Astrocyte (in vitro differentiated cells and primary cell): ENCODE results near the gene DIAPH1. TPM values are rescaled to one million over a fixed set of nuclear protein-coding genes. Genes with fewer than 3 reads are reported as not detected.

ENCODE experiments used
- DNase-seq: peaks from one replicate; pipeline ENCODE4 v3.0.0-alpha.2; 2010; ENCODE audit warnings: low read depth
- FAIRE-seq: peaks from 2 replicates; lab custom pipeline; 2011; peaks lifted over from hg19 to GRCh38; lab: Jason Lieb, UNC
- H2AFZ ChIP-seq: 2 replicates; pipeline ENCODE4 v1.6.0; 2012; ENCODE audit warnings: low read depth, low read length, inconsistent platforms
- H3K27ac ChIP-seq: 2 replicates; pipeline ENCODE4 v1.5.1; 2011; ENCODE audit warnings: low read depth, low read length, inconsistent platforms
- H3K27me3 ChIP-seq: 2 replicates; pipeline ENCODE4 v1.6.0; 2011; ENCODE audit warnings: low read length, inconsistent platforms; ENCODE audit not compliant: insufficient read depth
- H3K36me3 ChIP-seq: 2 replicates; pipeline ENCODE4 v1.5.1; 2011; ENCODE audit warnings: low read length, inconsistent platforms; ENCODE audit not compliant: insufficient read depth
- H3K4me1 ChIP-seq: 2 replicates; pipeline ENCODE4 v1.5.1; 2011; ENCODE audit warnings: low read length, inconsistent platforms; ENCODE audit not compliant: insufficient read depth
- H3K4me2 ChIP-seq: 2 replicates; pipeline ENCODE4 v1.6.0; 2012; ENCODE audit warnings: low read length, inconsistent platforms
- H3K4me3 ChIP-seq: 2 replicates; pipeline ENCODE4 v1.5.1; 2011; ENCODE audit warnings: low read depth, mild to moderate bottlenecking, low read length, inconsistent platforms; ENCODE audit not compliant: insufficient read depth
- H3K79me2 ChIP-seq: 2 replicates; pipeline ENCODE4 v1.6.0; 2012; ENCODE audit warnings: mild to moderate bottlenecking, low read length, inconsistent platforms; ENCODE audit not compliant: insufficient read depth
- H3K9ac ChIP-seq: 2 replicates; pipeline ENCODE4 v1.6.0; 2012; ENCODE audit warnings: mild to moderate bottlenecking, low read length, inconsistent platforms
- H3K9me3 ChIP-seq: 2 replicates; pipeline ENCODE4 v1.5.1; 2012; ENCODE audit warnings: low read depth, mild to moderate bottlenecking, low read length, inconsistent platforms; ENCODE audit not compliant: insufficient read depth
- H4K20me1 ChIP-seq: 2 replicates; pipeline ENCODE4 v1.6.0; 2012; ENCODE audit warnings: low read length, inconsistent platforms; ENCODE audit not compliant: insufficient read depth
- H3K27ac Mint-ChIP-seq: one replicate; pipeline ENCODE4 v1.8.0; 2021; ENCODE audit warnings: mild to moderate bottlenecking, mixed read lengths; ENCODE audit not compliant: unreplicated experiment
- H3K27me3 Mint-ChIP-seq: one replicate; pipeline ENCODE4 v1.8.0; 2021; ENCODE audit warnings: low read depth, mixed read lengths; ENCODE audit not compliant: unreplicated experiment
- H3K36me3 Mint-ChIP-seq: one replicate; pipeline ENCODE4 v1.8.0; 2021; ENCODE audit warnings: low read depth, mixed read lengths; ENCODE audit not compliant: unreplicated experiment
- H3K4me1 Mint-ChIP-seq: one replicate; pipeline ENCODE4 v1.8.0; 2021; ENCODE audit warnings: low read depth, mixed read lengths; ENCODE audit not compliant: unreplicated experiment
- H3K4me3 Mint-ChIP-seq: one replicate; pipeline ENCODE4 v1.8.0; 2021; ENCODE audit warnings: mild to moderate bottlenecking, moderate library complexity, mixed read lengths; ENCODE audit not compliant: unreplicated experiment
- H3K9me3 Mint-ChIP-seq: one replicate; pipeline ENCODE4 v1.8.0; 2021; ENCODE audit warnings: mild to moderate bottlenecking, mixed read lengths; ENCODE audit not compliant: unreplicated experiment
- EZH2 ChIP-seq: IDR thresholded peaks from 2 replicates; pipeline ENCODE4 v1.6.1; 2012; ENCODE audit warnings: mild to moderate bottlenecking, low read length, inconsistent platforms; ENCODE audit not compliant: insufficient read depth
- total RNA-seq: library from RNA; stranded (reverse); gene quantifications from 2 replicates; pipeline ENCODE4 v1.2.1, GENCODE V29; 2021
- TF ChIP-seq, protein P1 (sequence below): IDR thresholded peaks from 2 replicates; pipeline ENCODE4 v1.5.1; 2011; ENCODE audit warnings: low read depth, mild to moderate bottlenecking, inconsistent platforms, low read length, moderate library complexity; ENCODE audit not compliant: insufficient read depth

Gene DIAPH1
- total RNA-seq, 1 donor from 2014 or later, result 78.8 TPM

DNA sequence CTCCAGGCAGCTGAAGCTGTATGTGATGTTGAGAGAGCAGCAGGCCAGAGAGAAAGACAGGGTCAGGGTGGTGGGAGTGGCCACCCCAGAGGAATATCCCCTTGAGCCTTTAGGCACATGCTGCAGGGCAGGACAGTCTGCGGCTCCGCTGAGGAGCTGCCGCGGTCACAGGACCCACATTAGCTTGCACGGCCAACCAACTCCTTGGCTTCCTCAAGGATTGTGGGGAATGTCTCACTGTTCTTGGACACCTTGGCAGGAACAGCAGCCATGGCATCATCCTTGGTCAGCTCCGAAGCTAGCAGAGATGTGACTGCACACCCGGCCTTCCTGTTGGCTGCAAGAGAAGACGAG, 102.2 kb downstream of the DIAPH1 start:
- no peak for DNase-seq
- no peaks in the 10 kb centered on the region for H3K27me3 ChIP-seq
- Mint-ChIP-seq H3K27me3 (no peaks in the 10 kb centered on the region), H3K4me1 (peaks cover 74% of the 10 kb centered on the region), H3K9me3 (peaks cover 1% of the 10 kb centered on the region), H3K4me3 (peak overlapping the region; percentile 43), H3K27ac (no peak overlapping the region), H3K36me3 (peaks cover 24% of the 10 kb centered on the region)
- no peak overlapping the region for H2AFZ ChIP-seq
- H3K4me2 ChIP-seq, result no peak overlapping the region
- no peak for FAIRE-seq
- no peak overlapping the region for H3K9ac ChIP-seq
- H3K4me3 ChIP-seq, result no peak overlapping the region
- peak overlapping the region; percentile 1 for H3K27ac ChIP-seq
- TF ChIP-seq EZH2, result no peak
- TF ChIP-seq, protein P1, sequence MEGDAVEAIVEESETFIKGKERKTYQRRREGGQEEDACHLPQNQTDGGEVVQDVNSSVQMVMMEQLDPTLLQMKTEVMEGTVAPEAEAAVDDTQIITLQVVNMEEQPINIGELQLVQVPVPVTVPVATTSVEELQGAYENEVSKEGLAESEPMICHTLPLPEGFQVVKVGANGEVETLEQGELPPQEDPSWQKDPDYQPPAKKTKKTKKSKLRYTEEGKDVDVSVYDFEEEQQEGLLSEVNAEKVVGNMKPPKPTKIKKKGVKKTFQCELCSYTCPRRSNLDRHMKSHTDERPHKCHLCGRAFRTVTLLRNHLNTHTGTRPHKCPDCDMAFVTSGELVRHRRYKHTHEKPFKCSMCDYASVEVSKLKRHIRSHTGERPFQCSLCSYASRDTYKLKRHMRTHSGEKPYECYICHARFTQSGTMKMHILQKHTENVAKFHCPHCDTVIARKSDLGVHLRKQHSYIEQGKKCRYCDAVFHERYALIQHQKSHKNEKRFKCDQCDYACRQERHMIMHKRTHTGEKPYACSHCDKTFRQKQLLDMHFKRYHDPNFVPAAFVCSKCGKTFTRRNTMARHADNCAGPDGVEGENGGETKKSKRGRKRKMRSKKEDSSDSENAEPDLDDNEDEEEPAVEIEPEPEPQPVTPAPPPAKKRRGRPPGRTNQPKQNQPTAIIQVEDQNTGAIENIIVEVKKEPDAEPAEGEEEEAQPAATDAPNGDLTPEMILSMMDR, result no peak
- no peaks in the 10 kb centered on the region for H3K9me3 ChIP-seq
- H3K4me1 ChIP-seq, result peaks cover 47% of the 10 kb centered on the region
- H3K36me3 ChIP-seq, result peaks cover 13% of the 10 kb centered on the region
- peaks cover 3% of the 10 kb centered on the region for H3K79me2 ChIP-seq
- H4K20me1 ChIP-seq, result no peaks in the 10 kb centered on the region

DNA sequence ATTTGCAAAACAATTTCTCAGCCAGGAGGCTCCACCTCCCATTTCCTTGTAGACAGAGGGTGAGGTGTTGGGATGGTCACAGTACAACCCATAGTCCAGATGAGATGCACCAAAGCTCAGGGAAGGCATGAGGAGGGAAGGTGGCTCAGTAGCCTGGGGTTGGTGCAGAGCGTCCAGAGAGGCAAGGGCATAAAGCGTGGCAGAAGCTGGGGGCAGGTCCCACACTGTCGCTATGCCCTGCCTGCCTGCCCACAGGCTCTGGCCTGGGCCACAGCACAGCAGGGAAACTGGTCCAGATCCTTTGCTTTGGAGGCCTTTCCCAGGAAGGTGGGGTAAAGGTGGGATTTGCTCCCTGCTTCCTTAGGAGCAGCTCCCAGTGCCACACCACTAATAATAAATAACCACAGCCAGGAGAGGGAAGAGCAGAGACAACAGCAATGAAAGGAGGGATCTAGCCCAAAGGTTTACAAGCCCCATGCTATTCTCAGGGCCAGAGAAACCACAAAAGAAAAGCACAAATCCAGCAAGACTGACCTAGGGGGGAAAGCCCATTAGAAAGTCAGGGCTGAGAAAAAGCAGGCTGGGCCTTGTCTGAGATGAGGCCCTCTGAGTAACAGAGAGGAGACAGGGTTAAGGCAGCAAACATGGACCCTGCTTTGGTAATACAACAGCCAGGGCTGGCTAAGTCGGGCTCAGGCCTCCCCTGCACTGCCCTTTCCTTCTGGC, 102.7 kb downstream of the DIAPH1 start:
- Histone ChIP-seq H3K36me3 (peaks cover 18% of the 10 kb centered on the region), H3K4me2 (no peak overlapping the region), H3K4me3 (no peak overlapping the region), H3K27me3 (no peaks in the 10 kb centered on the region), H3K9ac (no peak overlapping the region), H2AFZ (no peak overlapping the region), H4K20me1 (no peaks in the 10 kb centered on the region), H3K9me3 (no peaks in the 10 kb centered on the region), H3K27ac (peak overlapping the region; percentile 1), H3K79me2 (peaks cover 3% of the 10 kb centered on the region), H3K4me1 (peaks cover 45% of the 10 kb centered on the region)
- Mint-ChIP-seq H3K4me3 (no peak overlapping the region), H3K36me3 (peaks cover 24% of the 10 kb centered on the region), H3K9me3 (peaks cover 1% of the 10 kb centered on the region), H3K27me3 (no peaks in the 10 kb centered on the region), H3K4me1 (peaks cover 73% of the 10 kb centered on the region), H3K27ac (peak overlapping the region; percentile 85)
- DNase-seq, result no peak
- FAIRE-seq, result no peak
- TF ChIP-seq EZH2, result no peak
- TF ChIP-seq, protein P1, result no peak

DNA sequence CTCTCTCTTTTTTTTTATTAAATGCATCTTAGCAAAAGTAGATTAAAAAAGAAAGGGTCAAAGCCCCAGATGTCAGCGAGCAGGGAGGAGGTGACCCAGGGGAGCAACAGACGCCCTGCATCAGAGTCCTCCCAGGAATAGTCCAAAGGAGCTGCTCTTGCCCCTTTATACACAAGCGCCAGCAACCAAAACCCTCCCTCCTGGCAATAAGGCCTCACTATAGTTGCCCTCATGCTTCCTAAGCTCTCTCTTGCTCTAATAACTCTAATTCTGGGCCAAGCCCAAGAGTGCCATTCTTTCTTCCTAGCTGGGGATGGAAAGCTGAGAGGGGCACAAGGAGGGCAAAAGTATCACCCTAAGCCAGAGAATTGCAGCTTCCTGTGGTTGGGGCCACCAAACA, 103.7 kb downstream of the DIAPH1 start:
- no peaks in the 10 kb centered on the region for H4K20me1 ChIP-seq
- peaks cover 26% of the 10 kb centered on the region for H3K36me3 ChIP-seq
- peaks cover 3% of the 10 kb centered on the region for H3K79me2 ChIP-seq
- H3K9me3 Mint-ChIP-seq, result peaks cover 1% of the 10 kb centered on the region
- peak overlapping the region; percentile 93 for H3K27ac ChIP-seq
- FAIRE-seq (no peak), DNase-seq (no peak)
- no peaks in the 10 kb centered on the region for H3K9me3 ChIP-seq
- no peak overlapping the region for H2AFZ ChIP-seq
- H3K4me1 Mint-ChIP-seq, result peaks cover 65% of the 10 kb centered on the region
- H3K4me3 Mint-ChIP-seq, result no peak overlapping the region
- H3K27me3 ChIP-seq, result no peaks in the 10 kb centered on the region
- H3K27ac Mint-ChIP-seq, result peak overlapping the region; percentile 85
- peak overlapping the region; percentile 84 for H3K9ac ChIP-seq
- peaks cover 22% of the 10 kb centered on the region for H3K36me3 Mint-ChIP-seq
- no peak overlapping the region for H3K4me2 ChIP-seq
- H3K4me1 ChIP-seq, result peaks cover 37% of the 10 kb centered on the region
- H3K27me3 Mint-ChIP-seq, result no peaks in the 10 kb centered on the region
- no peak overlapping the region for H3K4me3 ChIP-seq
- TF ChIP-seq, protein P1, result no peak
- TF ChIP-seq EZH2, result no peak
